NCI-H2171 treated with DMSO at 0.1 percent for 48 hours (cell line): ENCODE data around the gene PCDHGC4.

Experiments
- DNase-seq: peaks from one replicate; lab custom pipeline; 2025; lab: John Stamatoyannopoulos, UW

The PCDHGC4 gene

GRCh38 chr5:141490271-141490670, 5.4 kb downstream of the PCDHGC4 start:
- no peak for DNase-seq

- DNase-seq: no peak
These were observed 5.9 kb downstream of the PCDHGC4 start for GRCh38 chr5:141490771-141491170.

- DNase-seq: no peak
These were observed 6.7 kb downstream of the PCDHGC4 start for GRCh38 chr5:141491323-141492167.

GRCh38 chr5:141492168-141492885, 7.5 kb downstream of the PCDHGC4 start:
- no peak for DNase-seq

- DNase-seq: no peak
These were observed 8.9 kb downstream of the PCDHGC4 start for GRCh38 chr5:141493500-141494422.

GRCh38 chr5:141494761-141495452, 10.1 kb downstream of the PCDHGC4 start:
- no peak for DNase-seq

GRCh38 chr5:141495453-141495811, 10.6 kb downstream of the PCDHGC4 start:
- no peak for DNase-seq

- peak; percentile 4 for DNase-seq
These were observed 11.2 kb downstream of the PCDHGC4 start for GRCh38 chr5:141496038-141496437.

GRCh38 chr5:141501761-141502160, 16.9 kb downstream of the PCDHGC4 start:
- DNase-seq: no peak

- no peak for DNase-seq
These were observed 18.9 kb downstream of the PCDHGC4 start for GRCh38 chr5:141503681-141504080.

GRCh38 chr5:141504216-141504615, 19.4 kb downstream of the PCDHGC4 start:
- peak; percentile 17 for DNase-seq

GRCh38 chr5:141506381-141507155, 21.7 kb downstream of the PCDHGC4 start:
- DNase-seq: no peak

- no peak for DNase-seq
These were observed 22.7 kb downstream of the PCDHGC4 start for GRCh38 chr5:141507387-141508091.

GRCh38 chr5:141508440-141508797, 23.6 kb downstream of the PCDHGC4 start:
- DNase-seq: no peak

GRCh38 chr5:141508798-141509611, 24.2 kb downstream of the PCDHGC4 start:
- DNase-seq: peak; percentile 51

- DNase-seq: no peak
These were observed 25.3 kb downstream of the PCDHGC4 start for GRCh38 chr5:141510160-141510559.

- DNase-seq: no peak
These were observed 26.2 kb downstream of the PCDHGC4 start for GRCh38 chr5:141510850-141511601.

- no peak for DNase-seq
These were observed 27.0 kb downstream of the PCDHGC4 start for GRCh38 chr5:141511771-141512325.
